Measurements from ENCODE around the gene CHST2.

CHST2 gene

GRCh38 chr3:143145906-143146305 lies 26.3 kb downstream of the CHST2 start:
- no peak overlapping the region for H2AFZ ChIP-seq (ENCODE audit: low read length)
- H3K79me2 ChIP-seq (ENCODE audit: insufficient read depth, low read length) = no peaks in the 10 kb centered on the region
- no peaks in the 10 kb centered on the region for H3K4me1 ChIP-seq (ENCODE audit: insufficient read depth, low read length, severe bottlenecking)
- no peak overlapping the region for H3K4me3 ChIP-seq (ENCODE audit: low read depth, low read length, poor library complexity, severe bottlenecking)
- TF ChIP-seq EZH2 (IDR thresholded peaks at IDR 0.05; ENCODE audit: borderline replicate concordance, low read length) (no peak), CTCF (IDR thresholded peaks at IDR 0.05; ENCODE audit: low read length) (no peak)
- no peaks in the 10 kb centered on the region for H4K20me1 ChIP-seq (ENCODE audit: insufficient read depth, low read length)
- H3K4me2 ChIP-seq (ENCODE audit: low read length) = no peak overlapping the region
- no peaks in the 10 kb centered on the region for H3K9me2 ChIP-seq (ENCODE audit: low read depth, low read length)
- no peak overlapping the region for H3K9ac ChIP-seq (ENCODE audit: low read length)
- no peaks in the 10 kb centered on the region for H3F3A ChIP-seq (ENCODE audit: insufficient read depth, low read length)
- no peaks in the 10 kb centered on the region for H3K9me3 ChIP-seq (ENCODE audit: low read length)
- H3K27ac ChIP-seq (ENCODE audit: low read depth, low read length, poor library complexity, severe bottlenecking) = no peak overlapping the region
- H3K27me3 ChIP-seq (ENCODE audit: insufficient read depth, low read length) = peaks cover 5% of the 10 kb centered on the region; the same call in 1 of the 2 replicates
- no peaks in the 10 kb centered on the region for H3K36me3 ChIP-seq (ENCODE audit: insufficient read depth, low read length)

GRCh38 chr3:143146486-143147274 lies 27.1 kb downstream of the CHST2 start:
- Histone ChIP-seq H3K9me2 (ENCODE audit: low read depth, low read length) (no peaks in the 10 kb centered on the region), H3K27ac (ENCODE audit: low read depth, low read length, poor library complexity, severe bottlenecking) (no peak overlapping the region), H3K4me2 (ENCODE audit: low read length) (no peak overlapping the region), H3F3A (ENCODE audit: insufficient read depth, low read length) (no peaks in the 10 kb centered on the region), H2AFZ (ENCODE audit: low read length) (no peak overlapping the region), H3K4me1 (ENCODE audit: insufficient read depth, low read length, severe bottlenecking) (no peaks in the 10 kb centered on the region), H3K9ac (ENCODE audit: low read length) (no peak overlapping the region), H3K79me2 (ENCODE audit: insufficient read depth, low read length) (no peaks in the 10 kb centered on the region), H3K9me3 (ENCODE audit: low read length) (no peaks in the 10 kb centered on the region), H3K36me3 (ENCODE audit: insufficient read depth, low read length) (no peaks in the 10 kb centered on the region), H4K20me1 (ENCODE audit: insufficient read depth, low read length) (no peaks in the 10 kb centered on the region), H3K4me3 (ENCODE audit: low read depth, low read length, poor library complexity, severe bottlenecking) (no peak overlapping the region), H3K27me3 (ENCODE audit: insufficient read depth, low read length) (peaks cover 5% of the 10 kb centered on the region; the same call in 1 of the 2 replicates)
- TF ChIP-seq EZH2 (IDR thresholded peaks at IDR 0.05; ENCODE audit: borderline replicate concordance, low read length) (no peak), CTCF (IDR thresholded peaks at IDR 0.05; ENCODE audit: low read length) (no peak)

- Histone ChIP-seq H3K9ac (ENCODE audit: low read length) (no peak overlapping the region), H3K27ac (ENCODE audit: low read depth, low read length, poor library complexity, severe bottlenecking) (no peak overlapping the region), H3K9me2 (ENCODE audit: low read depth, low read length) (no peaks in the 10 kb centered on the region), H3K36me3 (ENCODE audit: insufficient read depth, low read length) (no peaks in the 10 kb centered on the region), H3K27me3 (ENCODE audit: insufficient read depth, low read length) (peaks cover 5% of the 10 kb centered on the region; the same call in 1 of the 2 replicates), H3K4me3 (ENCODE audit: low read depth, low read length, poor library complexity, severe bottlenecking) (no peak overlapping the region), H3F3A (ENCODE audit: insufficient read depth, low read length) (no peaks in the 10 kb centered on the region), H3K4me1 (ENCODE audit: insufficient read depth, low read length, severe bottlenecking) (no peaks in the 10 kb centered on the region), H4K20me1 (ENCODE audit: insufficient read depth, low read length) (no peaks in the 10 kb centered on the region), H2AFZ (ENCODE audit: low read length) (no peak overlapping the region), H3K9me3 (ENCODE audit: low read length) (no peaks in the 10 kb centered on the region), H3K4me2 (ENCODE audit: low read length) (no peak overlapping the region), H3K79me2 (ENCODE audit: insufficient read depth, low read length) (no peaks in the 10 kb centered on the region)
- no peak for TF ChIP-seq CTCF (IDR thresholded peaks at IDR 0.05; ENCODE audit: low read length)
- no peak for TF ChIP-seq EZH2 (IDR thresholded peaks at IDR 0.05; ENCODE audit: borderline replicate concordance, low read length)
Measured at GRCh38 chr3:143147707-143148106, 28.1 kb downstream of the CHST2 start.
